SIG-M5 (cell line): ENCODE results near the gene IKZF5.
A peak's percentile ranks its signal among the peaks of the same experiment; 100 is the strongest.

ENCODE experiments used
- DNase-seq: peaks from one replicate; lab custom pipeline; 2025; lab: John Stamatoyannopoulos, UW

Gene IKZF5, protein sequence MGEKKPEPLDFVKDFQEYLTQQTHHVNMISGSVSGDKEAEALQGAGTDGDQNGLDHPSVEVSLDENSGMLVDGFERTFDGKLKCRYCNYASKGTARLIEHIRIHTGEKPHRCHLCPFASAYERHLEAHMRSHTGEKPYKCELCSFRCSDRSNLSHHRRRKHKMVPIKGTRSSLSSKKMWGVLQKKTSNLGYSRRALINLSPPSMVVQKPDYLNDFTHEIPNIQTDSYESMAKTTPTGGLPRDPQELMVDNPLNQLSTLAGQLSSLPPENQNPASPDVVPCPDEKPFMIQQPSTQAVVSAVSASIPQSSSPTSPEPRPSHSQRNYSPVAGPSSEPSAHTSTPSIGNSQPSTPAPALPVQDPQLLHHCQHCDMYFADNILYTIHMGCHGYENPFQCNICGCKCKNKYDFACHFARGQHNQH

DNA sequence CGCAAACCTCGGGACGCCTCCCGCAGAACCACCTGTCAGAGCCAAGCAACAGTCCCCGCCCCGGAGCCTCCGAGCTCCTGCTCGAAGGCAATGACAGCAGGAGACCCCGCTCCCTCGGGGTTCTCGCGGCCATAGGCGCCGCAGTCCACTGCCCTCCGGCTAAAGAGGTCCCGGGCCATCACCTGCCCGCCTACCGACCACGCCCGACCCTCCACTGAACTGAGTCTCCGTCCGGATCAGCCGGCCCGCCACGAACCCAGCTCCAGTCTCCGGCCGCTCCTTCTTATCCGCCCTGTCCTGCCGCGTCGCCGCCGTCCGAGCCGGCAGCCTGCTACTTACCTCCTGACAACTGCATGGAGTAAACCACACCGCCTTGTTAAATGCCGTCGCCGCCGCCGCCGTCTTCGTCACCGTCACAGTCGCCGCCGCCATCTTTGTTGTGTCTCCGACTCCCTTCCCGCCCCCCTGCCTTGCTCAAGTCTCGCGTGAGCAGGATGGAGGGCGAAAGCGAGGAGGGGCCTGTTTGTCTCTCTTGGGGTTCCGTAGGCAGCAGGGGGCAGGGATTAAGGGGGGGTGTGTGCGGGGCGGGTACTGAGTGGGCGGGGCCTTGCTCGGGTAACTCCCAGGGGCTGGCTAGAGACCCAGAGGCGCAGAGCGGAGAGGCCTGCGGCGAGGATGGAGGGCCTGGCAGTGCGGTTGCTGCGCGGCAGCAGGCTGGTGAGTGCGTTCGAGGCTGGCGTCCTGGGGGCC is at the start of gene IKZF5, which contains the start of gene ACADSB:
Gene IKZF5 (minus strand): TSS at position 441 of the 750 bp plus-strand sequence. CDS start 10,170 bp downstream, outside the sequence.
Gene ACADSB (plus strand): TSS at position 652 of the 750 bp plus-strand sequence. CDS start 24 bp downstream, at position 676.
- peak; percentile 57 for DNase-seq

DNA sequence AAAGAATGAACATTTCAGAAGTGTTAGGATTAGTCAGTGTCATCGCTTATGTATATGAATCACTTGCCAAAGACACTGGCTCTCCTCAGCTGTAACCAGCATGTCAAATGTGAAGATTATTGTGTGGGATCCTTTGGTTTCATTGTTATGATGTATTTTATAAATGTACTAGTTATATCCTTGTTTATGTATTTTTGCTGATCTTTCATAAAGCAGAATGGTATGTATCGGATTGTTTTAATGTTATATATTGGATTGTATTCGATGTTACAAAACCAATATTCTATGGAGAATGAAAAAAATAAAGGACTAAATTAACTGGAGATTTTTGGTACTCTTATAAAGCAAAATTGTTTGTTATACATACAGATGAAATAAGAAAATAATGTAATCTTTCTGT is 49.4 kb upstream of the IKZF5 start:
- no peak for DNase-seq

- no peak for DNase-seq
These were observed 37.6 kb upstream of the IKZF5 start for GRCh38 chr10:123045961-123046731.

- no peak for DNase-seq
These were observed 35.8 kb upstream of the IKZF5 start for GRCh38 chr10:123044391-123044790.

GRCh38 chr10:123043409-123043925 is 34.9 kb upstream of the IKZF5 start:
- no peak for DNase-seq

DNA sequence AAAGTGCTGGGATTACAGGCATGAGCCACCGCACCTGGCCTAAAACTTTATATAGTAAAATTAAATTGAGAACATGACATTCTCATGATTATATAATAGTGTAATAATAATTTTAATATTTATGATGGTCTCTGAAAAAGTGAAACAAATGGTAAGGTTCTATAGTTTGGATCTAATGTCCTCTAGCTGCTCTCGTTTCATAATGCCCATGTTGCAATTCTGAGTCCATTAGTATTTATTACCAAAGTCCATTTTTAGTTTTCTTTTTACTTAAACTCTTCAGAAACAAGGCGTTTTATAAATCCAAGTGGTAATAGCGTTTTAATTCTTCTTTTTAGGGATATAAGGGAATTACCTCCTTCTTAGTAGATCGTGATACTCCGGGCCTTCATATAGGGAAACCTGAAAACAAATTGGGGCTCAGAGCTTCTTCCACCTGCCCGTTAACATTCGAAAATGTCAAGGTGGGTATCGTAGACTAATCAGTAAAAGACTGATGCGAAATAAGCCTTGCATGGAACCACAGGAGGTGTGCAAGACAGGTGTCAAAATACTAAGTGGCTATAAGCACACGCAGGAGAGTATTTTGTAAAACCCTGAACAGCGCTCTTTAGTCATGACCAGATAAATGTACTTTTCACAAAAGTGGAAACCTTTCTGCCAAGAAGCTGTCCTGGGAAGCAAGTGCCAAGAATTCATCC is 34.3 kb upstream of the IKZF5 start:
- DNase-seq = no peak

GRCh38 chr10:123039632-123039930 is 31.0 kb upstream of the IKZF5 start:
- DNase-seq = no peak

- no peak for DNase-seq
These were observed 30.4 kb upstream of the IKZF5 start for GRCh38 chr10:123038782-123039631.

DNA sequence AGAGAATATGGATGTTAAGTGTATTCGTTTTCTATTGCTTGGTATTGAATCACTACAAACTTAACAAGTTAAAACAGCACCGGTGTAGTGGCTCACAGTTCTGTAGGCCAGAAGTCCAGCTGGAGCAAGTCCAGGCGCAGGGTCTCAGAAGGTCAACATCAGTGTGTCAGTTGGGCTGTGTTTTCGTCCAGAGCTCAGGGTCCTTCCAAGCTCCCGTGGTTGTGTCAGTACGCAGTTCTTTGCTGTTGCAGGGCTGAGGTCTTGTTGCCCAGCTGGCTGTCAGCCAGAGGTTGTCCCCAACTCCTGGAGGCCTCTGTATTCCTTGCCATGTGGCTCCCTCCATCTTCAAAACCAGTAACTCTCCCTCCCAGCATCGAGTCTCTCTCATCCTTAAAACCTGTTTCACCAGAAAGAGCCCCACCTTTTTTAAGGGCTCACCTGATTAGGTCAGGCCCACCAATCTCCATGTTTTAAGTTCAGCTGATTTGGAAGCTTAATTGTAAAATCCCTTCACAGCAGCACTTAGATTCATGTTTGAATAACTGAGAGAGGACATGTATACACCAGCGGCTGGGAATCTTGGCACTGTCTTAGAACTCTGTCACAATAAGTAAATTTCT is 27.0 kb upstream of the IKZF5 start:
- no peak for DNase-seq

GRCh38 chr10:123034332-123034731 is 25.7 kb upstream of the IKZF5 start:
- DNase-seq = no peak

- DNase-seq = no peak
These were observed 22.5 kb upstream of the IKZF5 start for GRCh38 chr10:123031124-123031523.

GRCh38 chr10:123027861-123028260 is 19.3 kb upstream of the IKZF5 start:
- no peak for DNase-seq

GRCh38 chr10:123026302-123026701 is 17.7 kb upstream of the IKZF5 start:
- DNase-seq = no peak

- DNase-seq = no peak
These were observed 15.9 kb upstream of the IKZF5 start for GRCh38 chr10:123024540-123024939.

DNA sequence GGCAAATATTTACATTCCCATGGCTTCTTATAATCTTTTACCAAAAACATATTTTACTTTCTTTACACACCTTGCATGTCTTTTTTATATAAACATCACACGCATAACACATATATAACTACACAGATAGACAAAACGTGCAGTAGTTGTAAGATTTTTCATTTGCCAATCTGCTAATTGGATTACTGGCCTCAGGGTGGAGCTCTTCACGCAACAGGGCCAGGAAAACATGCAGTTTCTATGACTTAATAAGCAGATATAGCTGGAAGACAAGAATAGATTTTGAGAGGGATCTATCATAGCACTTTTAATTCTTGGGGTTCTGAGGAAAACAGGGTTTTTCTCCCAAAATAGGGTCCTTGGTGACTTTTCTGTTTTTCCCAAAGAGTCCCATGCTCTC is 12.9 kb upstream of the IKZF5 start:
- no peak for DNase-seq

- no peak for DNase-seq
These were observed 11.5 kb upstream of the IKZF5 start for GRCh38 chr10:123019941-123020703.

GRCh38 chr10:123019264-123019663 is 10.7 kb upstream of the IKZF5 start:
- no peak for DNase-seq

- DNase-seq = no peak
These were observed 9.9 kb upstream of the IKZF5 start for GRCh38 chr10:123018531-123018930.

GRCh38 chr10:123017421-123018165 is 9.0 kb upstream of the IKZF5 start:
- DNase-seq = no peak
